CD4-positive, alpha-beta T cell treated with Interleukin-2 at 100 ng/mL for 4 hours (primary cell): ENCODE measurements around the gene AKNA.
A peak's percentile ranks its signal among the peaks of the same experiment; 100 is the strongest.

Experiments used
- DNase-seq: peaks from one replicate; pipeline ENCODE4 v3.0.0-alpha.2; 2020; ENCODE audit warnings: low spot score

Gene AKNA

GRCh38 chr9:114362394-114362793 lies 25.4 kb downstream of the AKNA start:
- no peak for DNase-seq

DNA sequence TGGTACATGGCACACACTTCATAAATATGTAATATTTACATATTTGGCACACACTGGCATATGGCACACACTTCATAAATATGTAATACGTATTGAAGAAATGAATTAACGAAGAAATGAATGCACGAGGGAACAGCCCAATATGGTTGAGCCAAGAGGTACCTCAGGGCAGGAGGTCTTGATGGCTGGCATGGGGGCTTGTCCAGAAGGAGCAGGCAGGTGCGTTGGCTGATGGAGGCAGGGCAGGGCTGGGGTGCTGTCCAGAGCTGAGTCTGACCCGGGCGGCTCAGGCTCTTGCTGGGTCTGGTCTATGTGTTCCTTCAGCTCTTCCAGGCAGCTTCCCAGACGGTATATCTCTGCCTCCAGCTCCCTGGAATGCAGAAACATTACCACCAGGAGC lies 26.2 kb downstream of the AKNA start:
- DNase-seq: no peak

GRCh38 chr9:114359801-114360200 lies 28.0 kb downstream of the AKNA start:
- DNase-seq: no peak

DNA sequence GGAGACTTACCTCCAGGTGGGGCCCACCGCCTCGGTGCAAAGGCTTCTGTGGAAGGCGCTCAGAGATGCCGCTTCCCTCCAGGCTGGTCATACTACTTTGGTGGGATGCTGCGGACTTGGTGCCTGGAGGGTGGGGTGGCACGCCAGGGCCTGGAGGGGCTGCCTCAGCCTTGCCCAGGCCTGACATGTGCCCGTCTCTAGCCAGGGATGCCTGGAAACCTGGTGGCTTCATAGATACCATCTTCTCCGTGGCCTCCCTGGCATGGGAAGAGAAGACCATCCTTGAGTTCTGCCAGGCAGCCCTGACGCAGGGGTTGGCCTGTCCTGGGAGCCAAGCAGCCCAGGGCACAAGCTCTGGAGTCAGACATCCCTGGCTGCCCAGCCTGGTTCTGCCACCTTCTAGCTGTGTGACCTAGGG lies 29.9 kb downstream of the AKNA start:
- DNase-seq: no peak

DNA sequence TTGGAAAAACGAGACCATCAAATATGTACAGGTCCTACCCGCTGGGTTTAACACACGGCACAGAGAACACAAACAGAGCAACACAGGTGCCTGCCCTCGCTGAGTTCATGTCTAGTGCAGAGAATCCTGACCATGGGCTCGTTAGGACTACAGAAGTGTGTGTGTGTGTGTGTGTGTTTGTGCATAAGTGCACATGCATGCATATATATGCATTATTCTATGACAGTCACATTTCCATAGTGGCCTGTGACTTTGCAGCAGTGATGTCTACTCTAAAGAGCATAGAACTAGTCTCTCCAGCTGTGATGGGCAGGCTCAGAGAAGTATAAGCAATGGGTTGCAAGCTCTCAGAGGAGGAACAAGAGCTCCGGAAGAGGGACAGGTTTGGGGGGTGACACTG lies 30.4 kb downstream of the AKNA start:
- no peak for DNase-seq

DNA sequence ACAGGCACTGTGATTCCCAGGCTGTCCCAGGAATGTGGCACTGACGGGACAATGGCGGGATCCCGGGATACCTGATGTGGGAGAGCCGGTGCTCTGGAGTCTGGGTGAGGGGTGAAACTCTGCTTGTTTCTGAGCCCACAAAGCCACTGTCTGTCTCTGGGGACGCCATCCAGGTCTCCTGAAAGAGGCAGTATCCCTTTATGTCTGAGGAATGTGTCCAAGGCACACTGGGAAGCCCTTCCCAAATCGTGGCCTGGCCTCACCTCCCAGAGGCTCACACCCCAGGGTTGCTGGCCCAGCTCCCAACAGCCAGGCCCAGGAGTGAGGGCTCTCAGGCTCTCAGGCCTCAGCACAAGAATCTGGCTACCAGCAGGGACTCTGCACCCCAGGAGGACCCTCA lies 31.0 kb downstream of the AKNA start:
- DNase-seq: no peak

DNA sequence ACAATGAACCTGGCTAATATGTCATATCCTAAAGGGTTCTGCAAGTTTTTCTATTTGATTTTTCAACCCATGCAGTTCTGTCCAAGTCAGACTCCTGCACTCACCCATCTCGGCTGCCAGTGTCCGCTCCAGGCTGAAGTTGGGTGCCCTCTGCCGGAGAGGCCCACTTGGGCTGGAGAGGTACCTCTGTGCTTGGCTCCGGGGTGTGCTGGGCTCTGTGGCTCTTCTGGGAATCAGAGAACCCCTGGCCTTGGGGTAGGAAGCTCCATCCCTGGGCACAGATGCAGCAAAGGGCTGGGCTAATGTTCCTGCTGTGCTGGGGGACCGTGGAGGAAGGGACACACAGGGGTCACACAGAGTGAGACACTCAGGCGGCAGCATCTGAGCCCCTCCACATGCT lies 32.0 kb downstream of the AKNA start:
- DNase-seq: no peak

DNA sequence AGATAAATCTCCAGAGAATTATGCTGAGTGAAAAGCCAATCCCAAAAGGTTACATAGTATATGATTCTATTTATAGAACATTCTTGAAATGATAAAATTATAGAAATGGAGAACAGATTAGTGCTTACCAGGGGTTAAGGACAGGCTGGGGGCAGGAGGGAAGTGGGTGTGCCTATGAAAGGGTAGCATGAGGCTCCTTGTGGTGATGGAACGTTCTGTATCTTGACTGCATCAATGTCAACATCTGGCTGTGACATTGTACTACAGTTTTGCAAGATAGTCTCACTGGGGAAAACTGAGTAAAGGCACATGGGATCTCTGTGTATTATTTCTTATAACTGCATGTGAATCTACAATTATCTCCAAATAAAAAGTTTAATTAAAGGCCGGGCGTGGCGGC lies 35.9 kb downstream of the AKNA start:
- DNase-seq: no peak

GRCh38 chr9:114350636-114351401 lies 37.0 kb downstream of the AKNA start:
- no peak for DNase-seq

GRCh38 chr9:114349713-114350480 lies 37.9 kb downstream of the AKNA start:
- no peak for DNase-seq

- DNase-seq: peak; percentile 79
These were observed 38.8 kb downstream of the AKNA start for GRCh38 chr9:114348906-114349482.

GRCh38 chr9:114348261-114348905 lies 39.4 kb downstream of the AKNA start:
- DNase-seq: no peak

DNA sequence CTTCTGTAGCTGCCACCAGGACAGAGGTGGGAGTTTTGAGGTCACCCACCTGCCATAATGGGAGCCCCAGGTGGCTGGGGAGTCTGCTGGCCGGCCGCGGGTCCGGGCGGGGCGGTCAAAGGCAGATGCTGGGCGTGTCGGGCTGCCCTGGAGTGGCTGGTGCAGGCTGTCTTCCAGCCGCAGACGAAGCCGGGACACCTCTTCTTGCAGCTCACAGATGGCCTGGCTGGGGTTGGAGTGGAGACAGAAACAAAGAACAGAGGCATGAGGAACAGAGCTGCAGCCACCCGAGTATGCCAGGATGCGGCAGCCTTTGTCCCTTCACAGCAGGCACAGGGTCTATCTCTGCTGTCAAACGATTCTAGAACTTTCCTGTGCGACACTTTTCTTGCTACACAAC lies 40.1 kb downstream of the AKNA start:
- DNase-seq: no peak

DNA sequence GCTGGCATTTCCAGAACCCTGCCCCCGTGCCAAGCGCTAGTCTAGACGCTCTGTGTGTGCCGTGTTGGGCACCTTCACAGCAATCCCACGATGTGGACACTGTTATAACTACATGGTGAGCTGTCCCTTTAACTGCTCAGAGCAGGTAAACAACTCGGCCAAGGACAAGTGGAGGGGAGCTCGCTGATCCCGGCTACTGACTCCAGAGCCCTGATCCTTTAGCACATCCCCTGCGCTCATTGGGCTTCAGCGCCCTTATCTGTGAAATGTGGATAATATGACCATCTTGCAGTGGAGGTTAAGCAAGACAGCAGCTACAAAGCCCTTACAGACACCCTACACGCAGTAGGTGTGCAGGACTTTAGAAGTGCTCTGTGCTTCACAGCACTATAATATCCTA lies 41.6 kb downstream of the AKNA start:
- no peak for DNase-seq

GRCh38 chr9:114345493-114346065 lies 42.2 kb downstream of the AKNA start:
- no peak for DNase-seq

GRCh38 chr9:114344692-114345091 lies 43.1 kb downstream of the AKNA start:
- DNase-seq: no peak

DNA sequence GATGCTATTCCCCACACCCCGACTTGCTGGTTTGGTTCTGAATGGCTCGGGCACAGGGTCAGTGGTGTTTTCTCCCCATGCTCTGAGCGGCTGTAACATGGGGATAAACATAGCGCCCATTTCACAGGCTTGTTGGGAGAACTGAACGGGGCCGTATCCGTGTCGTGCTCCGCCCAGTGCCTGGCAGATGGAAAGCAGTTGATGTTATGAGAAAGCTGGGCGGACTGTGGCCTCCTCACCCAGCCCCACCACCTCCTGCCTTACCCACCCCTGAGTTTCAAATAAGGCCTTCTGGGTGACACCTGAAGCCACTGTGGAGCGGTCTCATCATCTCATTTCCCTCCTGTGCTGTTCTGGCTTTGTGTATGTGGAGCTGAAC lies 43.6 kb downstream of the AKNA start:
- DNase-seq: no peak

GRCh38 chr9:114343471-114344187 lies 44.2 kb downstream of the AKNA start:
- DNase-seq: no peak

DNA sequence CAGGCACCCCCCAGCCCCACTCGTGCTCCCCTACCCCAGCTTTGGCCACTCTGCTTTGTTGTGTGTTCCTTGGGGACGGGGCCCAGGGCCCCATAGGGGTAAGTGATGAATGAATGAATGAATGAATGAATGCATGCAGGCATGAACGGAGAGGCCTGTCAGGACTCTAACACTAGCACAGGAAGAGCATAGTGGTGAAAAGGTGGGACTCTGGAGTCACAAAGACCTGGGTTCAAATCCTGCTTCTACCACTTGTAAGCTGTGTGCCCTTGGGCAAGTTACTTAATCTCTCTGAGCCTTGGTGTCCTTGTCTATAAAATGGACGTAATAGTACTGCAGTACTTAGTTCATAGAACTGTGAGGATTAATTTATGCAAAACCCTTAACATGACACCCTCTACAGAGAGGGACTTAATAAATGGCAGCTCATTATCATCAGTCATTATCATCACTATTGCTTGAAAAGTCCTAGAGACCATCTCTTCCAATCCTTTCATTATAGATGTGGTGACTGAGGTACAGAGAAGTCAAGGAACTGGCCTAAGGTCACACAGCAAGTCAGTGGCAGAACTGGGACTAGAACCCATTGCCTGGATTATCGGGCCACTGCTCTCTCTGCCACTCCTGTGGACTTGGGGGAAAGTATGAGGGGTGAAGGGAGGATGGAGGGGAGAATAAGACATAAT lies 44.9 kb downstream of the AKNA start:
- no peak for DNase-seq

- DNase-seq: no peak
These were observed 45.8 kb downstream of the AKNA start for GRCh38 chr9:114341991-114342390.

- DNase-seq: no peak
These were observed 46.5 kb downstream of the AKNA start for GRCh38 chr9:114341152-114341830.
